Measurements from ENCODE around the gene CIAO3.
"Not testable (repeated sequence)": the region's sequence is repeated elsewhere in the genome, so short reads cannot be mapped to it uniquely, and the experiment has no call there.

Gene CIAO3

GRCh38 chr16:759110-759910, 18.5 kb upstream of the CIAO3 start:
- DNase-seq: no peak

DNA sequence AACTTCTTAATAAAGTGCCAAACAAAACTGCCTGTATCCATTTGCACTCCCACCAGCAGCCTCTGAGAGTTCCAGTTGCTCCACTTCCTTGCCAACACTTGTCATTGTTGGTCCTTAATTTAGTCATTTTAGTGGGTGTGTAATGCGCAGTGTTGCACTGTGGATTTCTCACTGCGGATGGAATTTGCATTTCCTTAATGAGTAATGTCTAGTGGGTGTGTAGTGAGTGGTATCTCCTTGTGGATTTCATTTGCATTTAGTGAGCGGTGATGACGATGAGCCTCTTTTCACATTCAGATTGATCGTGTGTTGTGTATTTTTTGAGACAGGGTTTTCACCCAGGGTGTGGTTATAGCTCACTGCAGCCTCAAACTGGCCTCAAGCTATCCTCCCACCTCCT, 15.6 kb upstream of the CIAO3 start:
- no peak for DNase-seq

DNA sequence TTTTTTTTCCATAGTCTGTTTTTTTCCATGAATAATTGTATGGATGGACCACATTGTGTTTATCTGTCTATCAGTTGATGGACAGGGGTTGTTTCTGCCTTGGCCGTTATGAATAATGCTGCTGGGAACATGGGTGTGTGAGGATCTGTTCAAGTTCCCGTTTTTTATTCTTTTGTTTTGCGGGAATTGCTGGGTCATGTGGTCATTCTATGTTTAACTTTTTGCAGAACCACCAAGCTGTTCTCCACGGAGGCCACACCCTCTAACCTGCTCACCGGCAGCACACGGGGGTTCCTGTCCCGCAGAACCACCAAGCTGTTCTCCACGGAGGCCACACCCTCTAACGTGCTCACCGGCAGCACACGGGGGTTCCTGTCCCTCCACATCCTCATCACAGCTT, 13.9 kb upstream of the CIAO3 start:
- DNase-seq: no peak

GRCh38 chr16:754121-754607, 13.4 kb upstream of the CIAO3 start:
- DNase-seq: not testable (repeated sequence)

DNA sequence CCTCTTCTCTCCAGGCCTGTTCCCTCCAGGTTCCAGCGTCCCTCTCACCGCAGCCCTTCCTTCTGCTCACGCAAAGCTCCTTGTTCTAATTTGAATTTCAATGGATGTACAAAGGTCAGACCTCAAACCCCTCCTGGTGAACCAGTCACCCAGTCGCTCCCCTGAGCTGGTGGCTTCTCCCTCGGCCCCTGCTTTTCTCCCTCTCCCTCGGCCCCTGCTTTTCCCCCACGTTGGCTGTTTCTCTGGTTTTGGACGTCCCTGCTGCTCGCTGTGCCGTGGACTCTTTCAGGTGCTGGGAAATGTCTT, 11.2 kb upstream of the CIAO3 start:
- no peak for DNase-seq

DNA sequence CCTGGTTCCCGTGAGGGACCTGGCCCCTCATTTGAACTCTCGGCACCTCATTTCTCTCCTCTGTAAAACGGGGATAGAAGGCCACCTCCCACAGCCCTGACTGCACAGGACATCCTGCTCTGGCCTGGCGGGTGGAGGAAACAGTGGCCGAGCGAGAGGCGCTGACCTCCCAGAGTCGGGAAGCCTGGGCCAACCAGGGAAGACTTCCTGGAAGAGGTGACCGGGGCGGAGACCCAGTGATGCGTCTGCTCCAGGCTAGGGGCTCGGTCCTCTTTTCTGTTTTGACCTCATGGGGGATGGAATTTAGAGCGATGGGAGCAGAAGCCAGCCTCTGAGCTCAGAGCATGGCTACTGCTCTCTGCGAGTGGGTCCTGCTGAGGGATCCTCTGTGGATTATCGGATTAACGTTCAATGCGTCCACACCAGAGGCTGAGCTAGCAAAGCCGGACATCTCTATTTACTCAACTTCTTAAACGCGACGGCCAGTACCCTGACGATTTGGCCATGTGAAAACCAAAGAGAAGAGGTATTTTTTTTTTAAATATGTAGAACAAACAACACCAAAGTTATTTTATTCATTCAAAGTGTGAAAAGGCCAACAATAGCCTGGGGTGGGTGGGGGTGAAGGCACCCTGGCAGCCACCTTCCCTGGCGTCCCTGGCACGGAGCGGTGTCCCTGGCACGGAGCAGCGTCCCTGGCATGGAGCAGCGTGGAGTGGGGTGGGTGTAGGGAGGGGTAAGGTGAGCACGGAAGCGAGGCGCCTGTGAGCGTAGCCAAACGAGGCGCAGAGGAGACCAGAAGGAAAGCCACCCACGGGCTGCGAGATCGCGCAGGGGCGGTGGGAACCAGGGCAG, 10.6 kb upstream of the CIAO3 start:
- no peak for DNase-seq

GRCh38 chr16:750485-750884, 9.7 kb upstream of the CIAO3 start:
- DNase-seq: no peak

DNA sequence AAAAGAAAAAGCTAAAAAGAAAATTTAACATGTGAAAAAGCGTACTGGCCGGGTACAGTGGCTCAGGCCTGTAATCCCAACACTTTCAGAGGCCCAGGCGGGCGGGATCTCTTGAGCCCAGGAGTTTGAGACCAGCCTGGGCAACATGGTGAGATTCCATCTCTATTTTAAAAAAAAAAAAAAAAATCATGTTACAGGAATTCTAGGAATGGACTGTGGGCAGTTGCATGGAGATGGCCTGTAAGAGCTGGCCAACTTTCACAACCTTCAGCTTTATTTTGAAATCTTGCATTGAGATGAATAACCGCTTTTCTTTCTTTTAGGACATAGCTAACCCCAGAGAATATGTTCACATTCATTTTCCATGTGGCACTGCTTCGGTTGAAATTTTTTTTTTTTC, 8.2 kb upstream of the CIAO3 start:
- no peak for DNase-seq

- DNase-seq: no peak
These were observed 7.4 kb upstream of the CIAO3 start for GRCh38 chr16:747978-748746.

DNA sequence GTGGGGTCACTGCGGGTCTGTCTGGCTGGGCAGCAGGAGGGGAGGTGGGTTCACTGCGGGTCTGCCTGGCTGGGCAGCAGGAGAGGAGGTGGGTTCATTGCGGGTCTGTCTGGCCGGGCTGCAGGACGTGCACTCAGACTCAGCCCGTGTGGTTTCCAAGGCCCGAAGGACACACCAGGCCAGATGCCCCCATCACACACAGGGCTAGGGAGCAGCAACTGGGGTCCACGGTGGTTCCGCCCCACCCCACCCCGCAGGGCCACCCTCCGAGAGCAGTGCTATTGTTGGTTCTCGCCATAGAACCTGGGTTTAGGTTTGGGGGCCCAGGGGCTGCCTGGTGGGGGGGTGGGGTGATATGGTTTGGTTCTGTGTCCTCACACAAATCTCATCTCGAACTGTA, 5.8 kb upstream of the CIAO3 start:
- no peak for DNase-seq

- DNase-seq: no peak
These were observed 4.9 kb upstream of the CIAO3 start for GRCh38 chr16:745739-746138.

DNA sequence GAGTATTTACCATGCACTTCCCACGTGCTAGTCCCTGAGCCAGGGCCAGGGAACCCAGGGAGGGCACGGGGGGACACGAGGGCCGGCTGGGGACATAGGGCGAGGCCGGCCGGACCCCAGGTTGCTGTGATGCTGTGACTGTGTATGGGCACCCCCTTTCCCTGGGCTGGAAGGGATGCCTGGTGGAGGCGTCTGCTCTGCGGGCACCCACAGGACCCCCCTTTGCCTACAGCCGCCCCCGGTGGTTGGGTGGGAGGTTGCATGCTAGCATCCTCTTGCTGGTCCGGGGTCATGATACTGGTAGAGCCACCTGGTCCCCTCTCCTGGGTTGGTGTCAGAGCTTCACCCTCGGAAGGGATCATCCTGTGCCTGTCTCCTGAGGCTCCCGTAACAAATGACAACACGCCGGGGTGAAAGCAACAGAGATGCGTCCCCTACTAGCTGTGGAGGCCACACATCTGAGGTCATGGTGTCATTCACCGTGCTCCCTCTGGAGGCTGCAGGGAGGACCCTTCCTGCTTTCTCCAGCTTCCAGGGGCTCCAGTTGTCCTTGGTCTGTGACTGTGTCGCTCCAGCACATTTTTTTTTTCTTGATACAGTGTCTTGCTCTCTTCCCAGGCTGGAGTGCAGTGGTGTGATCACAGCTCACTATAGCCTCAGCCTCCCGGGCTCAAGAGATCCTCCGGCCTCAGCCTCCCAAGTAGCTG, 3.1 kb upstream of the CIAO3 start:
- no peak for DNase-seq

DNA sequence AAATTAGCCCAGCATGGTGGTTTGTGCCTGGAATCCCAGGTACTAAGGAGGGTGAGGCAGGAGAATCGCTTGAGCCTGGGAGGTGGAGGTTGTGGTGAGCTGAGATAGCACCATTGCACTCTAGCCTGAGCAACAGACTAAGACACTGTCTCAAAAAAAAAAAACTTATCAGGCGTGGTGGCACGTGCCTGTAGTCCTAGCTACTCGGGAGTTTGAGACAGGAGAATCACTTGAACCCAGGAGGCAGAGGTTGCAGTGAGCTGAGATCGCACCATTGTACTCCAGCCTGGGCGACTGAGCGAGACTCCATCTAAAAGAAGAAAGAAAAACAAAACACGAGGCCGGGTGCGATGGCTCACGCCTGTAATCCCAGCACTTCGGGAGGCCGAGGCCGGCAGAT, 2.1 kb upstream of the CIAO3 start:
- DNase-seq: not testable (repeated sequence)

DNA sequence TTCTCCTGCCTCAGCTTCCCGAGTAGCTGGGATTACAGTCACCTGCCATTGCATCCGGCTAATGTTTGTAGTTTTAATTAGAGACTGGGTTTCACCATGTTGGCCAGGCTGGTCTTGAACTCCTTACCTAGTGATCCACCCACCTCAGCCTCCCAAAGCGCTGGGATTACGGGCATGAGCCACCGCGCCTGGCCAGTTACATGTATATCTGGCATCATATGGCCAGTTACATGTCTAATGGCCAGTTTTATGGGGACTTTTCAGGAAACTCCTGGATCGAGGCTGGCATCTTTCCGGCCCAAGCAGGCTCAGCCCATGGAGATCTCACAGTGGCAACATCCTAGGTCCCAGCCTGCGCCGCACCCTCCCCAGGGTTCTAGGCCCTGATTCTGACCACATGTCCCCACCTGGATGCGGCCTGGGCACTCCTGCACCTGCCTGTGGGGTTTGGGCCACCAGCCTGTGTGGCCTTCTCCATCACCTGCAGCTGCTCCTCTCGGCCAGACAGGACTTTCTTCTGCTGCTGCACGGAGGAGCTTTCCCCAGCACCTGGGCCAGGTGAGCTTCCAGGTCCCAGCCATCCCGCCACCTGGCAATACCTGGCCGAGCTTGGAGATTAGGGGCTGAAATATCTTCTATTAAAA, 1.3 kb upstream of the CIAO3 start:
- no peak for DNase-seq

DNA sequence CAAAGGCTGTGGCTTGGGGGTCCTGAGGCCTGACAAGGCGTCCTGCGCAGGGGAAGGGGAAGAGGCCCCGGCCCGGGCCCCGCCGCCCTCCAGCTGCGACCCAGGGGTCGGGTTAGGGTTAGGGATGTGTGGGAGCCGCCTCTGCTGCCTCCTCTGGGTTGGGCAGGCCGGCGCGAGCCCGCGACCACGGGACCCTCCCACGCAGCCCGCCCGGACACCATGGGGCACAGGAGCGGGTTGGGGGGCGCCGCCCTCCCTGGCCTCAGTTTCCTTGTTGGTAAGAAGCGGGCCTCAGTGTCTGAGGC, 386 bp downstream of the CIAO3 start:
- no peak for DNase-seq

GRCh38 chr16:739560-740458, 988 bp downstream of the CIAO3 start:
- no peak for DNase-seq

- DNase-seq: no peak
These were observed 3.8 kb downstream of the CIAO3 start for GRCh38 chr16:736936-737481.

DNA sequence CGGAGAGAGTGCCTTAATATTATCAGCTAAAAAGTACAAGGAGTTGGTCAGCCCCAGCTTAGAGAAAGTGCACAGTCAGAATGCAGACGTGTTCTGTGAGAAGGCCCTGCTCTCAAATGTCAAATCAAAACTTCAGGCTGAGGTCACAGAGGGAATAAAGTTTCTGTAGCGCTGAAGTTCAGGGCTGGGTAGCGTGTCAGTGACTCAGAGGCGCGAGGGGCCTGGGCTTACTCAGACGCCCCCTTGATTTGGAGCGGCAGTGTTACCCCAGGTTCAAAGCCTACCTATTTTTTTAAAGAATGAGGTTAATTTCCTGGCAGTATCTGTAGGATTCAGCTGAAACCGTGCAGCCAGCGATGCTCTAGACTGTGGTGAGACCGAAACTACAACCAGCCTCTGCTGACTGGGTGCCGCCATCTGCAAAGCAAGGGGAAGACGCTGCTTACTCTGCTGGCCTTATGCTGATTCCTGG, 4.8 kb downstream of the CIAO3 start:
- peak; percentile 92 for DNase-seq

DNA sequence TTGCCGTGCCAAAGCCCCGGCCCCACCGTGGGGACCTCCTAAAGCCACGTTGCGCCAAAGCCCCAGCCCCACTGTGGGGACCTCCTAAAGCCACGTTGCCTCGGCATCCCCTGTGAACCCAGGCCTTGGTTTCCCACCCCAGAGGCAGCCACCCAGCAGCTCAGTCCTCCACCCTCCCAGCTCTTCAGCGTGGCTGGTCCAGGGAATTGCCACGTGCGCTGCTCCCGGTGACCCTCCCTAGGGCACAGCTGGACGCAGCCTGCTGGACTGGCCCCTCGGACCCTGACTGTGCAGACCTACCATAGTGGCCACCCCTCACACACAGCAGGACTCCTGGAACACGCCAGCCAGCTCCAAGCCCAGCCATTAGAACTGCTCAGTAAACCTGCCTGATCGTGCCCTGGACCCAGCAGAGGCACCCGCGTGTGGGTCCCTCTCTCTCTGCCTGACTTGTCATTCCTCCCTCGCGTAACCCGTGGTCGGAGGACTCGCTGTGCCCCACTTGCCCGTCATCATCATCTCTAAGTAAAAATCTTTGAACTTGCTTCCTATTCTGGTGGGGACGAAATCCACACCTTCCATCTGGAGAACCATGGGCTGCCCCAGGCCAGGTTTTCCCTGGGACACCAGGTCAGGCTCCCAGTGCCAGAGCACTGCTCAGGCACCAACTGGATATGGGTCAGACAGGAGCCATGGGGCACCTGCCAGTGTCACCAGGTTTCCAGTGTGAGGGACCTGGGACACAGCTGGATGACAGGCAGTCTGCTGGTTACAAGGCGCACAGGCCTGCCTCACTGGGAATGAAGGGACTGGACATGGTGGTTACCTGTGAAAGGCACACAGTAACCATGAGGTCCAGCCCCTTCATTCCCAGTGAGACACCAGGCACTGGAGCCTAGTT, 5.6 kb downstream of the CIAO3 start:
- no peak for DNase-seq
